Daoy (cell line): Measurements from ENCODE around the gene FARP2. TPM values are rescaled to one million over a fixed set of nuclear protein-coding genes. Genes with fewer than 3 reads are reported as not detected.
"Not testable (repeated sequence)": the region's sequence is repeated elsewhere in the genome, so short reads cannot be mapped to it uniquely, and the experiment has no call there.

Experiments used
- DNase-seq: peaks from one replicate; pipeline ENCODE4 v3.0.0-alpha.2; 2015; ENCODE audit warnings: low read depth
- total RNA-seq: library from RNA; depleted of rRNA; stranded (reverse); fragments of >200 nt; shearing (Covaris generic); gene quantifications from 2 replicates; pipeline ENCODE4 v1.2.3, GENCODE V29; 2014

The FARP2 gene
- total RNA-seq, 1 experiment from 2014 or later, result 22.6 TPM

DNA sequence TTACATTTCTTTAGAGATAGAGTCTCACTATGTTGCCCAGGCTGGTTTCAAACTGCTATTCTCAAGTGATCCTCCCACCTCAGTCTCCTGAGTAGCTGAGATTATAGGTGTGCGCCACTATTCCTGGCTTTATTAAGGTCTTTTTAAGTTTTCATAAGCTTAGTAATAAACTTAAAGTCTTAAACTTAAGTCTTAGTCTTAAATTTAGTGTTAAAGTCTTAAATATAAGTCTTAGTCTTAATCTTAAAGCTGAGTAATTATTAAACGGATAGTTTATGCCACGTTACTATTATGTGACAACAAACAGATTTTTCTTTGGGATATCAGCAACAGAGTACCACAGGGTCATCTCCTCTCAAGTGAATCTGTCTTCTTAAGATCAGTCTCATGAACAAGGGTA lies 12.6 kb downstream of the FARP2 start:
- DNase-seq, result no peak

DNA sequence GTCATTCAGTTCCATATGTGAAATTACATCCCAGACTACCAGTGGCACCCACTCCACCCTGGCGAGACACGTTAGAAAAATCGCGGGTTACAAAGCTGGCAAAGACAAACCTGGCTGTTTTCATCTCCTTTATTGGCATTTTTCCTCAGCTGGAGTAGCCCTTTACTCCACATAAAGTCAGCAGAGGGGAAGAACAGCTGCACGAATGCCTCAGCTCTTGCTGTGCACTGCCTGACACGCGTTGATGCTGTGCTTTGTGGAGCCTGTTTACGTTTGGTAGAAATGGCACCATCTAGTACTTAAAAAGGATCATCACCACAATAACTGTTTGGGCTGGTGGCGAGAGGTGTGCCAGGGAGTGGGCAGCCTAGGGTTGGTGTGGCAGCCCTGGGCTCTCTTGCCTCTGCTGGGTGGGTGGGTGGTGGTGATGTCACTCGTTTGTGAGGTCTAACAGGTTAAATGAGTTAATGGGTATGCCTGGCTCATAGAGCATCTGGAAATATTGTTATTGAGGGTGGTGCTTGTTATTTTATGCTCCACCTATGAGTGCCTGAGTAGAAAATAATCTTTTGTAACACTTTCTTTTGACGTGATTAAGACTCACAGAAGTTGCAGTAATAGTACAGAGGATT lies 16.4 kb downstream of the FARP2 start:
- DNase-seq, result no peak

DNA sequence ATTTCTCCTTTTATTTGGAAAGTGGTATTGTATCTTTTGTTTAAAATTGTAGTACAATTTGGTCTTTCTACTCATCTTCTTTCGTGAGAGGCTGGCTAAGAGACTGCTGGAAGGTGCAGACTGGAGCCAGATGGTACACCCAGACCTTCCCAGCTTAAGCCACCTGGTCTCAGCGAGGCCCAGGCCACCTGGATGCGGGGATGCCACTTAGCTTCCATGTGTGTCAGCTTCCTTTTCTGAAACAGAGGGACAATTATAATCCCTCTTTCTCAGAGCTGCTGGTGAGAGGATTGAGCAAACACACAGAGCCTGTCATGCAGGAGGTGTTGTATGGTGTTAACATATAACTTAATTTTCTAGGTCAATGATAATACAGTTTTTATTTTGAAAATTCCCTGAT lies 17.4 kb downstream of the FARP2 start:
- no peak for DNase-seq

DNA sequence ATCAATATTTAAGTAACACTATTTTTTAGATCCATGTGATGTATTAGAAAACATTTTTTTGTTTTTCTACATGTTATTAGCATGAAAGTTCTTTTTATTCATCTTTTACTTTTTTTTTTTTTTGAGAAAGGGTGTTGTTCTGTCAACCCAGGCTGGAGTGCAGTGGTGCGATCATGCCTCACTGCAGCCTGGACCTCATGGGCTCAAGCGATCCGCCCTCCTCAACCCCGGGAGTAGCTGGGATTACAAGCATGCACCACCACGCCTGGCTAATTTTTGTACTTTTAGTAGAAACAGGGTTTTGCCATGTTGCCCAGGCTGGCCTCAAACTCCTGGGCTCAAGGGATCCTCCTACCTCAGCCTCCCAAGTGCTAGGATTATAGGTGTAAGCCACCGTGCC lies 17.8 kb downstream of the FARP2 start:
- DNase-seq, result not testable (repeated sequence)

DNA sequence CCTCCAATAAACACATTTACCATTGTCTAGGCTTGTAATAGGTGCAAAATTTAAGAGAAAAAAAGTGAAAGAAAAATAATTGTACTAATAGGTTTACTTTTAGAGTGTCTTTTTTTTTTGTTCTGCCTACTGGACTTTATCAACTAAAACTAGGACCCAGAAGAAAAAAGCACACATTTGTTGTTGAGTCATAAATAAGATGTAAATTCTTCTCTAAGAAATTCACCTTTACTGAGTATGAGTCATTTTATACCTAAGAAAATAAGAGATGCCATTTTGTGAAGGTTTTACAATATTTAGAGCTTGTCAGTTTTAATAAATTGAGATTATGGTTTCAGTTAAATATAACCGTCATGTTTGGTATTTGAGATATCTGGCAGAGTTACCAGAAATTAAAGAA lies 19.2 kb downstream of the FARP2 start:
- no peak for DNase-seq

DNA sequence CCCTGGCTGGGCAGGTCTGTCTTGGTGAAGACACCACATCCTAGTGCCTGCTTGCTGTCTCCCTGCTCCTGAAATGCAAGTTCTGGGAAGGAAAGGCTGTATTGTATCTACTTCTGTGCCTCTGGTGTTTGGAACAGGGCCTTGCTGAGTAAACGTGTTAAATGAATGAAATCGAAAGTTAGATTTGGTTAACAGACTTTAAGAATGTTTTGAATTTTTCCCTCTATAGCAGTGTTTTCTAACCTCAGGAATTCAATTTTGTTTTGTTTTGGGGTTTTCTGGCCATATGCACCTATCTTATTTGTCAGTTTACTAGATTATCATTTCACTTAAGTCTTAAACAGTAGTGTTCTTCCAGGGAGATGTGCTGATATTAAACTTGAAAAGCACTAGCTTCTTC lies 20.7 kb downstream of the FARP2 start:
- no peak for DNase-seq

DNA sequence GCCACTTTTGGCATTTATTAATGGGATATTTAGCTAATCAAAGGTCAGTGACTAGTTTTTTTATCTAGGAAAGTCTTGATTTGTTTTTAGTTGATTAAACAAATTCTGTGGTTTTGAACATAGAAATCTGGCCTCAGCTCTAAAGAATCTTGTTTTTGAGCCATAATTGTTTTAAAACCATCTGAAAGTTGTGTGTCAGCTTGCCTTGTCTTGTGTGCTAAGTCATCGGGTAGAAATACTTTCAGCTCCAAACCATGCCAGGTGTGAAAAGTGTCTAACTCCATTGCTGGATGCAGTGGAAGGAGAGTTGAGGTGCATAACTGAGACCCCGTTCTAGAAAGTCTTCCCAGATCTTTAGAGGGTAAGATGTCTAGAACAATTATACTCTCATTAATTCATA lies 22.7 kb downstream of the FARP2 start:
- DNase-seq, result no peak

DNA sequence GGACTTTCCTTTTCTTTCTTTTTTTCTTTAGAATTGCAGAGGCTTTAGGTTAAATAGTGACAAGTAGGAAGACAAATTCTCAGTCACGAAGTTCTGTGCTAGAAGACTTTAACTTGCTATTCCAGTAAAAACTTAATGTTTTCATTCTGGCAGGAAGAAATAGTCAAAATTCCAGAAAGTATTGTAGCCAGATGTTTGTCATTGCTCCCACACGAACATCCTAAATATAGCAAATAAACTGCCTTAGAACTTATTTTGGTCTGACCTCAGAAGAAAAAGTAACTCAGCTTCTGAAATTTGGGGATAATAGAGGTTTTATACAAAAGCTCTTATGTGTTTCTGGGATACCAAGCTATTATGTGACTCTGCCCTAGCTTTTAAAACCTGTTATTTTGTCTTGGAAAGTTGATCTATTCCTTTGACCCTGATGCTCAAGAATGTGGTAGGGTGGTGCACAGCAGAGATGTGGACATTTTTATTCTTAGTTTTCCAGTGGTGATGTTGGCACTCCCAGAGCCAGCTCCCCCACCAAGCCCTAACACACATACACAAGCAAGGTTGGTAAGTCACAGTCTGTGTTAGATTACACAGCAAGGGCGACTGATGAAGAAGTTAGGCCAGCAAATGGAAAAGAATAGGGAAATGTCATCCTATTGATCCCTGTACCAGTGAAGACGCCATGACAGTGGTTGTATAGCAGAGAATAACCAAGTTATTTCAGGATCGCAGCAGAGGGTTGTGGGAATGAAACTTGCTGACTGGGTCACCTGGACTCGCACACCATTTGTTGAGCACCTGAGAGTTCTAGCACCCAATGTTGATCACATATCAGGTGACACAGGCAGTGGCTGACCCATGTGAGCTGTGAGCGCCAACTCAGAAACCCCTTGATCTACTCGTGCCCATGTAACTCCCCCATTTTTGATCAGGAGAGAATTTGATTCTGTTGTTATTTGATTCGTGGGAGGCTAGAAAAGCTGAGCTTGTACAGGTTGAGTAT lies 23.7 kb downstream of the FARP2 start:
- DNase-seq, result no peak

DNA sequence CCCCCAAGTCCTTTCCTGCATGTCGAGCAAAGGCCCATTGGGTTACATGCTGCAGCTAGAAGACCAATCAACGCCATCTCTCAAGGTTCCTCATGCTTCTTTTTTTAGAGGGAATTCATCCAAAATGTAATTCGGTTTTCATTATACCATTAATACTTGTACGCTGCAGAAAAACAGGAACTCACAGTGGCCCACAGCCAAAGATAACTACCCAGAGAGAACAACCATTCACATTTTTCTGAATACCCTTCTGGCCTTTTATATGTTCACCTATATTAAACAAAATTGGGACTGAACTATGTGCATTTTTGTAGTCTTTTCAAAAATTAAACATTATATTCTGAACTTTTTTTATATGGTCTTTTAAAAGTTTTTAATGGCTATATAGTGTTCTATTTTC lies 25.8 kb downstream of the FARP2 start:
- DNase-seq, result no peak

DNA sequence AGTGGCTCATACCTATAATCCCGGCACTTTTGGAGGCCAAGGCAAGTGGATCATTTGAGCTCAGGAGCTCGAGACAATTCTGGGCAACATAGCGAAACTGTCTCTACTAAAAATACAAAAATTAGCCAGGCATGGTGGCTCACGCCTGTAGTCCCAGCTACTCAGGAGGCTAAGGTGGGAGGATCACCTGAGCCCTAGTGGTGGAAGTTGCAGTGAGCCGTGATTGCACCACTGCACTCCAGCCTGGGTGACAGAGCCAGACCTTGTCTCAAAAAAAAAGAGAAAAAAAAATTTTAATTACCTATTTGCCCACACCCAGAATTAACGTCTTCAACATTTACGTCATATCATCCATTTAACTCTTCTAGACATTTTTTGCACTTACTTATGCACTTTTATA lies 29.4 kb downstream of the FARP2 start:
- DNase-seq, result not testable (repeated sequence)

DNA sequence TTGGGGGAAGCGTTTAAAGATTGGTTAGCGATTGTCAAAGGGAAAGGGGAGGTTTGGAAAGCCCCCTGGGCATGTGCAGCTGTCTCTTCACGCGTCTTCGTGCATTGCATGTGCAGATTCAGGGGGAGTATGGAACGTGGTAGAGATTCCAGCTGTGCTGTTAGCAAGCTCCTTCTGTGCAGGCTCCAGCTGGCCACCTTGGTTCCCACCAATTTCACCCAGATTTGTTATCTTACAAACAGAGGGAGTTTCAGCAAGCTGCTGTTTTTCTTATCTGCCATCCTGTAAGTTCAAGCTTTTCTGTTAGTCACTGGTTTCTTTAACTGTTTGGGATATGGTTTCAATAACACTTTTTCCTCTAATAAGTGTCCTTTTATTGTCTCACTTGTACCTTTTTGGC lies 30.4 kb downstream of the FARP2 start:
- no peak for DNase-seq

DNA sequence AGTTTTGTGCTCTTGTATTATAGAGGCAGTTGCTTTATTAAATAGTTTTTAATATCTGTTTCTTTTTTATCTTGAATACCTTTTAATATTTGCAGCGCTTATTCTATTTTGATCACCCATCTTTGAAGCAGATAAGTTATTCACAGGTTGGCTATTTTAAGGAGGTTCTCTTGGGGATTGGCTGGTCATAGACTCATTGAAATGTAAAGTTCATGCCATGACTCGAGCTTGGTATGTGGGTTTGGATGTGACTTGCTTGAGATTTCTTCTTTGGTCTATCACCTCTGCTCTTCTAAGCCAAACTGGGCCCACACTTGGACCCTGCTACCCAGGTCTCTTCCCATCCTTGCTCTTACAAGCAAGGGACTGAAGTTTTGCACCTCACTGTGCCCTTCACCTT lies 33.6 kb downstream of the FARP2 start:
- no peak for DNase-seq

DNA sequence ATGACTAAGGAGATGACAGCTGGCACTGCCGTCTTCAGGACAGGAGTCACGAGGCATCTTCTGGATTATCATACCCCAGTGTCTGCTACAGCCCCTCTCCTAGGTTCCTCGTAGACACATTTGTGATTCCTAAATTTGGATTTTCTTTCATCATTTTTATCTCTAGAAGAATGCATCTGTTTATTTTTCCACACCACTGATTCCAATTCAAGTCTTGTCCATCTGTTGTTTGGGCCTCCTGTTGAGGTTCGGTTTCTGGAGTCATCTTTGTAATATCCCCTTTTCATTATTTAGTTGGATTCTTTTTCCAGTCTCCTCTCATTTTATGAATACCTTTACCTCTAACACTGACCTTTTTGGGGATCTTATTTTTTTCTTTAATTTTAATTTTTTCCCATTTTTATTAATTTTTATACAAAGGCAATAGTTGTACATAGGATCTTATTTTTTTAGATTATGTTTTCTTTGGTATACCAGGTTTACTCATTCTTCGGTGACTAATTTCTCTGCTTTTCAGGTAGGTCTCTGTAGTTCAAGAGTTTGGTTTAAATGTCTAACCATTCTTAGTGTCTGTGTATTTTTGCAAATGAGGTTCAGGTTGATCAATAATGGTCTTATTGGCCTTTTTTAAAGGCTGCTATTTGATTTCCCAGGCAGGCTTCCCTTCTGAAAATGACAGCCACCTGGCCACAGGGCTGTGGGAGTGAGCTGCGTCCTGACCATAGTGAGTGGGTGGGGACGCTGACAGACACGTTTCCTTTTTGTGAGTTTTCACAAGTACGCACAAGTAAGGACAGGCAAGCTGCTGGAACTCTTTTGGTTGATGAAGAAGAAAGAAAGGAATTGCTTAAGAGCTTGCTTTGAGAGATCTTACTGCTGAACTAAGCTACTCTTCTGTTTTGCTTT lies 34.5 kb downstream of the FARP2 start:
- no peak for DNase-seq

DNA sequence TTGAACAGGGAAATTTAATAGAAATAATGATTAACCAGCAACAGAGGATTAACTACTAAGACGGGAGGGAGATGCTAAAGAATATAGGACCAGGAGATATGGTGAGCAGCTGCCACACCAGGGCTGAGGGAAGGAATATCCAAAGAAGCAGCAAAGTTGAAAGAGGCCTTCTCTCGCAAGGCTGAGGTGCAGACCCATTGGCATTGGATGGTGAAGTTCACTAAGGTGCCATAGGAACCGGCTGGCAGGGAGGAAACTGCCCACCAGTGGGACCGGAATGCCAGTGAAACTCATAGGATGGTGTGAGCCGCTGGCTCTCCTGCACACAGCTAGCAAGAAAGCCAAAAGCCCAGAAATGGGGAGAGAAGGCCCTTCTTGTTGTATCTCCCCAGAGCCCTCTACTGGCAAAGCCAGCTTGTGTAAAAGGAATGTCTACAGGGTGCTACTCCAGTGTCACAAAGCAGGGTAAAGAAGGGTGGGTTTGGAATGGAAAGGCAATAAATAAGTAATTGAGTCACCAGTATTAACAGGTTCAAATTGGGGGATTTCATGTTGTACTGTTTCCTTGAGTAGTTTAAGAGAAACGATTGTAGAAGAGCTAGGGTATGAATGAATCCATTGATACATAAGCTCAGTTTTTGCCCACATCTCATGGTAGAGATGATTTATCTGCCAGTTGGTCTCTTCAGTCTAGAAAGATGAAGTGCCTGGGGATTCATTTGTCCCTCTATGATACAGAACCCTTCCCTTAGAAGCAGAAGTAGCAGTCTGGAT lies 36.0 kb downstream of the FARP2 start:
- no peak for DNase-seq

DNA sequence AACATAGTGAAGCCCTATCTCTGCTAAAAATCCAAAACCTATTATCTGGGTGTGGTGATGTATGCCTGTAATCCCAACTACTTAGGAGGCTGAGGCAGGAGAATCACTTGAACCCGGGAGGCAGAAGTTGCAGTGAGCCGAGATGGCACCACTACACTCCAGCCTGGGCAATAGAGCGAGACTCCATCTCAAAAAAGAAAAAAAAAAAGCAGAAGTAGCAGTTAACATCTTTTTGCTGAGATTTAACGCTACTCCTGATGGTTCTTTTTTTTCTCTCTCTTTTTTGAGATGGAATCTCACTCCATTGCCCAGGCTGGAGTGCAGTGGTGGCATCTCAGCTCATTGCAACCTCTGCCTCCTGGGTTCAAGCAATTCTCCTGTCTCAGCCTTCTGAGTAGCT lies 36.7 kb downstream of the FARP2 start:
- not testable (repeated sequence) for DNase-seq

DNA sequence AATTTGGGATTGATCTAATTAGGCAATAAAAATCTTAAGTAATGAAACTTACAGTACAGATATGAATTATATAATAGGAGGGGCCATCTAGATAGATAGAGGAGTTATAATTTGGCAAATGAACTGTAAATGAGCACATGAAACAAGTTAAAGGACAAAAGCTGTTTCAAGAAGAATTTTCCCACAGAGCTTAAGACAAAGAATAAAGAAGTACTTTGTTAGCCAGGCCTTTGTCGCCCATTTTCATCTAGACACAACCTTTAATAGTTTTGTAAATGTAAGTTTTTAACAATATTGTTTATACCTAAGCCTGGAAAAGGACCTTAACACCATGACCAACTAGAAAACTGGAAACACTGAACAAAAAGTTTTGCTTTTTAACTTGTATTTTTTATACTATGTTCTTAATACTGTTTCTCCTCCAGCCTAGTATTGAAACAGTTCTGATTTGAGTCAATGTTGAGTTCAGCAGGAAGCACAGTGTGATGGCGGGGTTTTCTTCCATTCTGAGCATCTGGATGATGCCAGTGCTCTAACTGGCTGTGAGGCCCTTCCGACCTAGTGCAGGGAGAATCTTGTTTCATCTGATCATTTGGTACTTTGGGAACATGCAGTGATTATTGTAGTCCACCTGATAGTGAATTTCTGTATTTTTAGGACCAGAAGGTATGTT lies 37.6 kb downstream of the FARP2 start:
- DNase-seq, result no peak

DNA sequence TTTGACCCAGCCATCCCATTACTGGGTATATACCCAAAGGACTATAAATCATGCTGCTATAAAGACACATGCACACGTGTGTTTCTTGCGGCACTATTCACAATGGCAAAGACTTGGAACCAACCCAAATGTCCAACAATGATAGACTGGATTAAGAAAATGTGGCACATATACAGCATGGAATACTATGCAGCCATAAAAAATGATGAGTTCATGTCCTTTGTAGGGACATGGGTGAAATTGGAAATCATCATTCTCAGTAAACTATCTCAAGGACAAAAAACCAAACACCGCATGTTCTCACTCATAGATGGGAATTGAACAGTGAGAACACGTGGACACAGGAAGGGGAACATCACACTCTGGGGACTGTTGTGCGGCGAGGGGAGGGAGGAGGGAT lies 40.7 kb downstream of the FARP2 start:
- DNase-seq, result not testable (repeated sequence)

DNA sequence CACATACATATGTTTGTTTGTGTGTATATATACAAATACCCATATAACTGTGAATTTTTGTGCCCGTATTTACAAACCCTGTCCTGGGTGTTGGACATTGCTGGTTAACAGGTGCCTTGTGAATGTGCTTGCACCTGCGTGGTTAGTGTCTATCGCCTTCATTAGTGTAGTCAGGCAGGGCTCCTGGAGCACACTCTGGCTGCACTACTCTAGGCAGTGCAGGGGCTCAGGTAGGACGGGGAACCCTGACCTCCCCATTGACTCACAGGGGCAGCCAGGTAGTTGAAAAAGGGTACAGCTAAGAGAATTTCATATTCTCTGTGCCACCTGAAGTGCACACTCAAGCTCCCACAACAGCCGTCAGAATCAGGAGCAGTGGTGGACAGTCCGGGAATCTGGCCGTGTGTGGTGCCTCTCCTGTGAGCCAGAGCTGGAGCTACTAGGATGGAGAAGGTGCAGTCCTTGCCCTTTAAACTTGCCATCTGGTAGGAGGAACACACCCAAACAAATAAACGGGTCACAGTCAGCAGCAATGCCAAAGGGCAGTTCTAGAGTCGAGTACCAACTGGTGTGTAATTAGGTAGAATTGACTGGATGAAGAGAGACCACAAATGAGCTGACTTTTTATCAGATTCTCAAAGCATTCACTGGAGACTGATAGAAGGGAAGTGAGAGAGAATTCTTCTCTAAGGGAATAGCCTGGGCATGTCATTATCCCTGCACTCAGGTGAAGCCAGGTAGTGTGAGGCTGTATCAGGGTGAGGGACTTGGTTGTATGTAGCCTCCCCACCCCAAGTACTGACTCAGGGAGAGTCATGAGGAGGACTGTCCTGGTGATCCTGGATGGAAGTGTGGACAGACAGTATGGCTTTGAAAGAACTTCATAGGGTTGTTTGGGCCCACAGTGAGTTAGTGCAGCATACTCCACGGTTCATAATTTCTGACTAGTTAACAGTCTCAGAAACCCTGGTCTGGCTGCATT lies 44.1 kb downstream of the FARP2 start:
- DNase-seq, result no peak

DNA sequence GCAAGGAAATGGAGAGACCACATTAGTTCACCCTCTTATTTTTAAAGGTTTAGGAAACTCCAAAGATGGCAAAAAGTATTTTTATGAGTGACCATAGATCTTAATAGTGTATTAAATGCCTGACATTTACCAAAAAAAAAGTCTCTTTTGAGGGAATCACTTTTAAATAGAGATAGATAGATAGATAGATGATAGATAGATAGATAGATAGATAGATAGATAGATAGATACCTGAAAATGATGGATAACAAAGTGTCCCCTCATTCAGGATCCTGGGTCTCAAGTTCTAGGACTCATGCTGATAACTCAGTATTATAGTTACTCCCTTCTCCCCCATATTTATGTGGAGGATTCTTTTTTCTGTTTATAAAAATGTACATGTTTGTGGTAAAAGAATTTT lies 52.8 kb downstream of the FARP2 start:
- DNase-seq, result no peak
